Astrocyte of the cerebellum (primary cell): ENCODE measurements around the gene SSR3.

Experiments
- DNase-seq: peaks from one replicate; pipeline ENCODE4 v3.0.0-alpha.2; 2011; ENCODE audit warnings: low read depth
- H3K4me3 ChIP-seq: 2 replicates; pipeline ENCODE4 v1.5.1; 2011; ENCODE audit warnings: mild to moderate bottlenecking, low read depth, low read length, moderate library complexity
- in situ Hi-C: cut with HindIII; loops from 2 replicates; pipeline ENCODE4 v1.10.0; 2017; ENCODE audit warnings: low sequenced_read_pairs
- TF ChIP-seq, protein P1 (sequence below): IDR thresholded peaks from 2 replicates; pipeline ENCODE4 v1.5.1; 2012; ENCODE audit warnings: low read length, low read depth, moderate library complexity, mild to moderate bottlenecking; ENCODE audit errors: missing control alignments

The SSR3 gene

DNA sequence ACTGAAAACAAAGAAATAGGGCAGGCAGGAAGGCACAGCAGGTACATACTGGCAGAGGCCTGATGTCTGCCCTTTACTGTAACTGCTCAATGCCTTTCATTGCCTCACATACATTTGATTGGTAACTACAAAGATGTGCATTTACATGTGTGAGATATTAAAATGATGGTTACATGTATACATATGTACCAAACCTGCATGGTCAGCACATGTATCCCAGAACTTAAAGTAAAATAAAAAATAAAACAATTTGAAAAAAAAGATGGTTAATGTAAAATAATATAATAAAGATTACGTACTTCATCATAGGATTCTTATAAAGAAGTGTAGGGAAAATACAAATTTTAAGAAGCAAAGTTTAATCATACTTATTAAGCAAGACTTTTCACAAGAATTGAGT, 15.1 kb downstream of the SSR3 start:
- H3K4me3 ChIP-seq = no peak overlapping the region

DNA sequence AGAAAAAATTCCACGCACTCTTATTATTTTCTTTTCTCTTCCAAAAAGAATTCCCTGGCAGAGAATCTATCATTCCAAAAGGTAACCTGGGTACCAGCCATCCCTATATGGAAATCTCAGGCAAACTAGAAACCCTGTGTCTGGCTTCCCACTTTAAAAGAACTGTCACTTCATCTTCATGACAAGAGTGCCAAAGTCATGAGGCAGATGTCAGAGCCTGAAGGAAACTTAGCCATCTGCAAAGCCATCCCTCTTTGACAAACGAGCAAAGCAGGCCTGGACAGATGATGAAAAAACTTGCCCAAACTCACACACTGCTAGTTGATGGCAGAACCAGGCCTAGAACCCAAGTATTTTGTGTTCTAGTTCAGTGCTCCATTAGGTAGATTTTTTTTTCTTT, 15.9 kb downstream of the SSR3 start:
- TF ChIP-seq, protein P1, sequence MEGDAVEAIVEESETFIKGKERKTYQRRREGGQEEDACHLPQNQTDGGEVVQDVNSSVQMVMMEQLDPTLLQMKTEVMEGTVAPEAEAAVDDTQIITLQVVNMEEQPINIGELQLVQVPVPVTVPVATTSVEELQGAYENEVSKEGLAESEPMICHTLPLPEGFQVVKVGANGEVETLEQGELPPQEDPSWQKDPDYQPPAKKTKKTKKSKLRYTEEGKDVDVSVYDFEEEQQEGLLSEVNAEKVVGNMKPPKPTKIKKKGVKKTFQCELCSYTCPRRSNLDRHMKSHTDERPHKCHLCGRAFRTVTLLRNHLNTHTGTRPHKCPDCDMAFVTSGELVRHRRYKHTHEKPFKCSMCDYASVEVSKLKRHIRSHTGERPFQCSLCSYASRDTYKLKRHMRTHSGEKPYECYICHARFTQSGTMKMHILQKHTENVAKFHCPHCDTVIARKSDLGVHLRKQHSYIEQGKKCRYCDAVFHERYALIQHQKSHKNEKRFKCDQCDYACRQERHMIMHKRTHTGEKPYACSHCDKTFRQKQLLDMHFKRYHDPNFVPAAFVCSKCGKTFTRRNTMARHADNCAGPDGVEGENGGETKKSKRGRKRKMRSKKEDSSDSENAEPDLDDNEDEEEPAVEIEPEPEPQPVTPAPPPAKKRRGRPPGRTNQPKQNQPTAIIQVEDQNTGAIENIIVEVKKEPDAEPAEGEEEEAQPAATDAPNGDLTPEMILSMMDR = no peak
- no peak overlapping the region for H3K4me3 ChIP-seq
- DNase-seq = no peak
- in situ Hi-C loops = loop anchor here (25.0 kb wide), 1 partner anchor 573 kb away; no protein-coding TSS in a partner anchor

More for the DNA sequence above, 15.1 kb downstream of the SSR3 start:
- in situ Hi-C loops = loop anchor here (10.0 to 25.0 kb wide), 2 partner anchors 65 to 572 kb away; no protein-coding TSS in a partner anchor
- no peak for DNase-seq
- TF ChIP-seq, protein P1 = no peak

DNA sequence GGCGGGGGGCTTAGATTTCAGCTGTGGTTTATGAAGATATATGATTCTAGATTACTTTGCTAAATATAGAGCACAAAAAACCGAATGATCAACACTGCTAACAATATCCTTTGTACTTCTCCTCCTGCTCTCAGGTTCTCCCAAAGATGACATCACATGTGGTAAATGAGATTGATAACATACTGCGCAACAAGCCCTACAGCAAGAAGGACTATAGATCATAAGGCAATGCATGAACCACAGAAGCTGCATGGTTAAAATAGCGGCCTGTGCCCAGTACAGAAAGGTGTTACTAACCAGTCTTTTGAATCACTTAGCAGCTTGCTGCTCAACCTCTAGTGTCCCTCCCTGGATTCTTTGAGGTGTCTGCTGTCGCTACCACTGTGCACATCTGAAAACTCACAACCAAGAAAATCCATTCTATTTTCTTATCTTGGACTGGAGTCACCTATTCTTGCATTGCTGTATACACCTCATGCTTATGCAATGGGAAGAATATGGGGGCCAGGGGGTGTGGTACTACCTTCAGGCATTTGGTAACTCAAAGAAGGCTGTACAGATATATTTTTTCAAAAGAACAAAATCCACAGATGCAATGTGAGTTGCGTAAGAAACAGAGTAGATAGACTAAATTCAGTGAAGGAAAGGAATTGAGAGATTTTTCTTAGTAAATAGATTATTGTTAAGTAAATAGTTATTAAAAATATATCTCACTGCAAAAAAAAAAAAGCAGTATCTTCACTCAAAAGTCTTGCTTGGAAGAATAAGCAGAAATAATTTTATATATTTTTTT, 18.2 kb downstream of the SSR3 start:
- no peak for DNase-seq
- in situ Hi-C loops = loop anchor here (25.0 kb wide), 1 partner anchor 576 kb away; no protein-coding TSS in a partner anchor
- TF ChIP-seq, protein P1 = no peak
- H3K4me3 ChIP-seq = no peak overlapping the region

DNA sequence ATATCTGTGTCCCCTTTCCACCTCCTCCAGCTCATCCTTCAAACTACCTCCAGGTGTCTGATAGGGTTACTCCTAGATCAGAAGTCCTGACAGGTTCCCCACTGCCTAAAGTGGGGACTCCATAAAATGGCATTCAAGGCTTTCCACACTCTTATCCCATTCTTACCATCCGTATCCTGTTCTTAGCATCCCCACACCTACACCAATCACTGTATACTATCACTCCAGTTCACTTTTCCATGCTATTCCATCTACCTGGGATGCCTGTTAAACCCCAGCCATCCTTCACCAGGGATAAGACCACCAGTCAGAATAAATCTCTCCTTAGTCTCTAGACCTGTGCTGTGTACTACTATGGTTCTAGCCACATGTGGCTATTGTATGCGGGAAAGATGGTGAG, 19.1 kb downstream of the SSR3 start:
- in situ Hi-C loops = loop anchor here (25.0 kb wide), 1 partner anchor 577 kb away; no protein-coding TSS in a partner anchor
- TF ChIP-seq, protein P1 = no peak
- H3K4me3 ChIP-seq = no peak overlapping the region
- DNase-seq = no peak

DNA sequence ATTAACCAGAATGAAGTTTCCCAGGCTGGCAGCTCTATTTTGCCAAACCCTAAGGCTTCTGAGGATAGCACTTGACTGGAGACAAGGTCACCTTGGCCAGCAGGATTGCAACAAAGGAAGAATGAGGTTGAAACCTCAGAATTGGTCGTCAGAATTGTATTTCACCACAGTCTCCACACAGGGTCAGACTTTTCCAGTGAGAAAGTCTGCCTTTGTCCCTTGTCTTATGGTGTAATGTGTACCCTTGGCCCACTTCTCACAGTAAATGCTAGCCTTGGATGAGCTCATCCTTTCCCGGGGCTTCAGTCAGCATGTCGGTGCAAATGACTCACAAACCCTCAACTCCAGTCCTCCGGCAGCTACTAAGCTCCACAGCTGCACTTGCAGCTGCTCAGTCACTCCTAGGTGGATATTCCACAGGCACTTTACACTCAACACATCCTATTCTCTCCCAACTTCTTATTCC, 19.7 kb downstream of the SSR3 start:
- TF ChIP-seq, protein P1 = peak; percentile 41
- H3K4me3 ChIP-seq = no peak overlapping the region
- peak; percentile 100 for DNase-seq
- in situ Hi-C loops = loop anchor here (25.0 kb wide), 1 partner anchor 577 kb away; no protein-coding TSS in a partner anchor

DNA sequence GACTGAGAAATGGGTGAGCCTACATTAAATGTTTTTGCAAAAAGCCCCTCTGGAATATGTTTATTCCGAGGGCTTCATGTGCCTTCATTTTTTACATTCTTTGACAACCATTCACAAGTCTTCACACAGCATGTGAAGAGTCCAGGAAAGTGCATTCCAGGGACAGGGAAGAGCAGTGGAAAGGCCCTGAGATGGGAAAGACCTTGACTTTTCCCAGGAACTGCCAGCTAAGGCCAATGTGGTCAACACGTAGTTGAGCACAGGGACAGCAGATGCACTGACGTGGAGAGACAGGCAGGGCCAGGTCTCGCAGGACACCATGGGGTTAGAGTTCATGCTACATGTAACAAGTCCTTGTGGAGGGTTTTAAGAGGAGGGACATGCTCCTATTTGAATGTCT, 21.7 kb downstream of the SSR3 start:
- TF ChIP-seq, protein P1 = no peak
- in situ Hi-C loops = loop anchor here (25.0 kb wide), 1 partner anchor 579 kb away; no protein-coding TSS in a partner anchor
- H3K4me3 ChIP-seq = no peak overlapping the region
- no peak for DNase-seq
